HCT116 (cell line): ENCODE data around the gene PDE6D. TPM values are rescaled to one million over a fixed set of nuclear protein-coding genes. Genes with fewer than 3 reads are reported as not detected.

Source experiments
- ATAC-seq: fragments of 200-7000 bp; cut with Tn5 transposase; 2 replicates; pipeline ENCODE4 v1.9.1; 2020; ENCODE audit warnings: mild to moderate bottlenecking, moderate library complexity
- BruUV-seq: library from RNA; stranded (reverse); fragments of 400-500 nt; replicated peaks from 2 replicates; lab custom pipeline; 2021; lab: Mats Ljungman, UMichigan
- CTCF ChIA-PET: fragments of 300-600 bp; sonication (Branson Sonifier 250); formaldehyde crosslinking; loops from one replicate; lab custom pipeline; 2021; ENCODE audit warnings: antibody characterized with exemption; lab: Charles Lee
- POLR2A ChIA-PET: fragments of 300-600, 350-600 bp; sonication (Branson Sonifier 250); formaldehyde crosslinking; loops from one replicate; lab custom pipeline; 2021; ENCODE audit warnings: antibody characterized with exemption; lab: Charles Lee
- RAD21 ChIA-PET, 2 experiments: fragments of 300-600 bp; sonication (Branson Sonifier 250); formaldehyde crosslinking; loops; one replicate each; lab custom pipeline; 2023; ENCODE audit warnings: low total read pairs in 2 of 2; ENCODE audit not compliant: uncharacterized antibody in 2 of 2, unreplicated experiment in 2 of 2, low non-redundant PET in 1 of 2; lab: Charles Lee
- DNase-seq: peaks from one replicate; pipeline ENCODE4 v3.0.0-alpha.2; 2010; ENCODE audit warnings: low read depth, low spot score
- H2AFZ ChIP-seq: fragments of 200-600 bp; shearing (Covaris generic), sonication (generic); 2 replicates; pipeline ENCODE4 v1.6.1; 2017; ENCODE audit warnings: low read depth, mixed run types, mixed read lengths, antibody characterized with exemption, low read length; ENCODE audit not compliant: poor library complexity, severe bottlenecking
- H3K27ac ChIP-seq: 2 replicates; pipeline ENCODE4 v1.5.1; 2012; ENCODE audit warnings: low read depth, low read length
- H3K27me3 ChIP-seq: fragments of 200-600 bp; sonication (generic); 2 replicates; pipeline ENCODE4 v1.6.1; 2016; ENCODE audit warnings: mixed run types, low read length, mixed read lengths; ENCODE audit not compliant: insufficient read depth
- H3K36me3 ChIP-seq, 2 experiments: fragments of 200-500 bp in 1 of 2; fragments of 200-600 bp in 1 of 2; sonication (Bioruptor generic) in 1 of 2; sonication (generic) in 1 of 2; 2 replicates each; pipeline versions ENCODE4 v1.5.1 to v1.6.1; 2014 to 2016; ENCODE audit warnings: low read length in 2 of 2, inconsistent platforms in 1 of 2, mixed read lengths in 1 of 2, mixed run types in 1 of 2; ENCODE audit not compliant: insufficient read depth in 2 of 2, control insufficient read depth in 1 of 2
- H3K4me1 ChIP-seq, 2 experiments: fragments of 200-600 bp in 1 of 2; sonication (generic) in 1 of 2; 2 replicates each; pipeline versions ENCODE4 v1.5.1 to v1.6.1; 2012 to 2017; ENCODE audit warnings: low read length in 2 of 2, inconsistent platforms in 1 of 2, mild to moderate bottlenecking in 1 of 2, mixed read lengths in 1 of 2, mixed run types in 1 of 2, moderate library complexity in 1 of 2; ENCODE audit not compliant: insufficient read depth in 2 of 2, control insufficient read depth in 1 of 2
- H3K4me2 ChIP-seq: fragments of 200-600 bp; sonication (generic); 2 replicates; pipeline ENCODE4 v1.6.1; 2017; ENCODE audit warnings: mixed run types, low read length, mixed read lengths
- H3K4me3 ChIP-seq, 2 experiments: fragments of 200-600 bp in 1 of 2; sonication (generic) in 1 of 2; replicated peaks in 1 of 2; 2 replicates each; pipeline ENCODE4 v1.5.1; 2011 to 2016; ENCODE audit warnings: low read length in 2 of 2, control low read depth in 1 of 2, low read depth in 1 of 2, mild to moderate bottlenecking in 1 of 2, mixed read lengths in 1 of 2, mixed run types in 1 of 2
- H3K79me2 ChIP-seq: fragments of 200-600 bp; sonication (generic); 2 replicates; pipeline ENCODE4 v1.6.1; 2017; ENCODE audit warnings: mild to moderate bottlenecking, mixed run types, low read length, moderate library complexity, mixed read lengths; ENCODE audit not compliant: insufficient read depth
- H3K9ac ChIP-seq: fragments of 200-600 bp; sonication (generic); 2 replicates; pipeline ENCODE4 v1.6.1; 2016; ENCODE audit warnings: low read length, mixed read lengths
- H3K9me2 ChIP-seq: fragments of 200-600 bp; sonication (generic), shearing (Covaris generic); 2 replicates; pipeline ENCODE4 v1.6.1; 2017; ENCODE audit warnings: mixed run types, mild to moderate bottlenecking, moderate library complexity; ENCODE audit not compliant: insufficient read depth
- H3K9me3 ChIP-seq, 2 experiments: fragments of 200-500 bp in 1 of 2; fragments of 200-600 bp in 1 of 2; sonication (Bioruptor generic) in 1 of 2; sonication (generic) in 1 of 2; 2 replicates each; pipeline ENCODE4 v1.6.1; 2014 to 2017; ENCODE audit warnings: low read length in 2 of 2, mixed read lengths in 2 of 2, inconsistent platforms in 1 of 2, low read depth in 1 of 2, mild to moderate bottlenecking in 1 of 2, mixed run types in 1 of 2, moderate library complexity in 1 of 2; ENCODE audit not compliant: control insufficient read depth in 1 of 2, insufficient read depth in 1 of 2
- H4K20me1 ChIP-seq: fragments of 200-600 bp; sonication (generic), shearing (Covaris generic); 2 replicates; pipeline ENCODE4 v1.6.1; 2017; ENCODE audit warnings: mixed run types, mild to moderate bottlenecking, moderate library complexity; ENCODE audit not compliant: insufficient read depth
- CTCF ChIP-seq, 3 experiments: fragments of 200-600 bp in 1 of 3; sonication (generic) in 1 of 3; IDR thresholded peaks in 2 of 3; conservative IDR thresholded peaks in 1 of 3; 2 replicates each; pipeline ENCODE4 v1.5.1; 2012 to 2017; ENCODE audit warnings: low read depth in 2 of 3, low read length in 2 of 3, antibody characterized with exemption in 1 of 3, borderline replicate concordance in 1 of 3, control low read depth in 1 of 3, mild to moderate bottlenecking in 1 of 3, mixed read lengths in 1 of 3, mixed run types in 1 of 3, moderate library complexity in 1 of 3; ENCODE audit not compliant: insufficient read depth in 1 of 3
- EZH2 ChIP-seq: fragments of 200-600 bp; sonication (generic); IDR thresholded peaks from 2 replicates; pipeline ENCODE4 v1.6.1; 2017; ENCODE audit warnings: antibody characterized with exemption, mixed run types
- MAX ChIP-seq: IDR thresholded peaks from 2 replicates; pipeline ENCODE4 v1.6.1; 2012
- SIN3A ChIP-seq: IDR thresholded peaks from 2 replicates; pipeline ENCODE4 v1.6.1; 2012; ENCODE audit warnings: low read depth
- SP1 ChIP-seq: IDR thresholded peaks from 2 replicates; pipeline ENCODE4 v1.6.1; 2012; ENCODE audit warnings: low read depth
- YY1 ChIP-seq: IDR thresholded peaks from 2 replicates; pipeline ENCODE4 v1.6.1; 2011; ENCODE audit warnings: low read length, low read depth, moderate library complexity, mild to moderate bottlenecking; ENCODE audit not compliant: insufficient replicate concordance; ENCODE audit errors: extremely low read depth
- ZBTB33 ChIP-seq: IDR thresholded peaks from 2 replicates; pipeline ENCODE4 v1.6.1; 2011; ENCODE audit warnings: mild to moderate bottlenecking, low read length, moderate library complexity; ENCODE audit not compliant: insufficient replicate concordance; ENCODE audit errors: extremely low read depth
- ZNF274 ChIP-seq: fragments of 200-500 bp; sonication (Bioruptor generic); IDR thresholded peaks from 2 replicates; pipeline ENCODE4 v1.6.1; 2014; ENCODE audit warnings: mild to moderate bottlenecking, low read depth, low read length, inconsistent platforms
- intact Hi-C: fragments of 100-400 bp; cut with micrococcal nuclease; formaldehyde crosslinking; loops from 2 replicates; pipeline ENCODE4 v1.10.0; 2022
- total RNA-seq: library from RNA; stranded (reverse); gene quantifications from one replicate; pipeline ENCODE4 v1.2.1, GENCODE V29; 2021; ENCODE audit not compliant: unreplicated experiment

The PDE6D gene
- total RNA-seq, 1 experiment from 2014 or later: 26.6 TPM

- peak; percentile 8 for TF ChIP-seq ZBTB33
- TF ChIP-seq EZH2: no peak
- TF ChIP-seq SIN3A: no peak
Observed at GRCh38 chr2:231706731-231707624, 74.1 kb downstream of the PDE6D start (continued).

- Histone ChIP-seq H2AFZ (no peak overlapping the region), H3K4me3 (no peak overlapping the region), H3K79me2 (peaks cover 22% of the 10 kb centered on the region), H3K4me2 (no peak overlapping the region), H3K27ac (0 out of 2 replicates have a peak overlapping the region, but pooled peaks have one; percentile 13), H3K9ac (no peak overlapping the region), H3K4me1 (peaks cover 20 to 41% of the 10 kb centered on the region in 2 experiments), H3K36me3 (peaks cover 0 to 5% of the 10 kb centered on the region in 2 experiments; a peak in 2 of 4 replicates), H4K20me1 (peaks cover 5% of the 10 kb centered on the region; the same call in 1 of the 2 replicates), H3K27me3 (no peaks in the 10 kb centered on the region), H3K9me2 (no peaks in the 10 kb centered on the region), H3K9me3 (no peaks in the 10 kb centered on the region)
- CTCF ChIA-PET: interaction anchor here (2.4 kb wide), 1 partner anchor 29 kb away, joined by 7 read pairs; no protein-coding TSS in a partner anchor
- RAD21 ChIA-PET: no interaction called here
- intact Hi-C loops: no loop called here
- POLR2A ChIA-PET: interaction anchor here (1.0 kb wide), 1 partner anchor 18 kb away, joined by 4 read pairs; no protein-coding TSS in a partner anchor
- ATAC-seq (no peak), DNase-seq (no peak)
- BruUV-seq: no TSS peak
- TF ChIP-seq SP1 (no peak), YY1 (no peak), ZNF274 (no peak), MAX (no peak), CTCF (IDR thresholded peaks at IDR 0.05 in 2 of 3, conservative IDR thresholded peaks at IDR 0.05 in 1 of 3; ENCODE audit: borderline replicate concordance in 1 of 3, insufficient read depth in 1 of 3, low read depth in 2 of 3, low read length in 2 of 3) (no peak)
Observed at GRCh38 chr2:231704017-231704416, 77.1 kb downstream of the PDE6D start.
